ENCODE measurements around the gene SERPIND1. TPM values are rescaled to one million over a fixed set of nuclear protein-coding genes. Genes with fewer than 3 reads are reported as not detected.

The SERPIND1 gene
- total and polyA plus RNA-seq, 10 donors: 0.03 to 0.14 (median 0.09) TPM; not detected in 6

DNA sequence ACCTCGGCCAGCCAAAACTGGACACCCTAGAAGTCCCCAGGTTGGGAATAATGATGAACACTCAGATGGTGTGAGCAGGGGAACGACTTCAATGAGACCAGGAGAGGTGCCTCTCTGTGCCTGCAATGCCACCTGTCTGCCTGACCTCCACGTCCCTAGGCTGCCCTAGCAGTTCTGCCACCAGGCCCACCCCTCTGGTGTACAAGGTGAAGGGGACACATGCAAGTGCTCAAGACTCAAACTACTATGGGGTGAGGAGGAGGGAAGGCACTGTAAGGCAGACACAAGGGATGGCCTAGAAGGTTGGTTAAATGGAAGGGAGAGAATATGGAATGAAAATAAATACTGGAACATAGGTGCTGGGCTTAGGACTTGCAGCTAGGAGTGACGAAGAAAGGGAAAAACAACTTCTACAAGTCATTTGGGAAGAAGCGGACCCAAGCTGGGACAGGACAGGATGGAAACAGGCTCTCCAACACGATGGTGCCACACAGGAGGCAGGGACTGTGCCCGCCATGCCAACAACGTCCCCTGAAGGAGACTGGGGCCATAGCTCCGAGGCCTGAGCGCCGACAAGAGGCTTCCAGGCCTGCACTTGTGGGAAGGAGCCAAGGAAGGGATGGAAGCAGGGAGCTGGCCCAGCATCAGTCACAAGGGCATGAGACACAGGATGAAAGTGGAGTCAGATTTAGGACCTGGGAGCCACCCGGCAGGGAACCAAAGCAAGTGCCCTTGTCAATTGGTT, 18.5 kb downstream of the SERPIND1 start:
- no peak for TF ChIP-seq POLR2AphosphoS5 (IDR thresholded peaks at IDR 0.05)
- TF ChIP-seq POLR2A (IDR thresholded peaks at IDR 0.05): no peak
- whole genome bisulfite sequencing, 5 donors: 93 to 98% (median 96%) methylated on average over 12 of the region's 12 CpGs
- DNase-seq: no peak
- H3K4me1 ChIP-seq: no peaks in the 10 kb centered on the region
- intact Hi-C loops (cut with DNase I; ENCODE audit: low total_unique reads): no loop called here
- H3K27ac ChIP-seq: no peak overlapping the region
- peaks cover 0 to 99% (median 73%) of the 10 kb centered on the region in 6 donors for H3K36me3 ChIP-seq
- no peak overlapping the region for H3K4me3 ChIP-seq
- H3K27me3 ChIP-seq (replicated peaks in 1 of 7): no peaks in the 10 kb centered on the region
- no peaks in the 10 kb centered on the region for H3K9me3 ChIP-seq

- WGBS, 5 donors: 75 to 89% (median 85%) methylated on average over 3 of the region's 3 CpGs
- H3K27ac ChIP-seq: no peak overlapping the region
- DNase-seq: no peak
- no peaks in the 10 kb centered on the region for H3K4me1 ChIP-seq
- H3K9me3 ChIP-seq: no peaks in the 10 kb centered on the region
- TF ChIP-seq POLR2AphosphoS5 (IDR thresholded peaks at IDR 0.05) (no peak), CTCF (IDR thresholded peaks at IDR 0.05 in 8 of 11, conservative IDR thresholded peaks at IDR 0.05 in 3 of 11) (no peak), POLR2A (IDR thresholded peaks at IDR 0.05) (no peak)
- H3K4me3 ChIP-seq: no peak overlapping the region
- no peaks in the 10 kb centered on the region for H3K27me3 ChIP-seq (replicated peaks in 1 of 7)
- intact Hi-C loops (cut with DNase I; ENCODE audit: low total_unique reads): no loop called here
- H3K36me3 ChIP-seq: peaks cover 0 to 99% (median 73%) of the 10 kb centered on the region in 6 donors
Observed at GRCh38 chr22:20792966-20793728, 19.2 kb downstream of the SERPIND1 start.

DNA sequence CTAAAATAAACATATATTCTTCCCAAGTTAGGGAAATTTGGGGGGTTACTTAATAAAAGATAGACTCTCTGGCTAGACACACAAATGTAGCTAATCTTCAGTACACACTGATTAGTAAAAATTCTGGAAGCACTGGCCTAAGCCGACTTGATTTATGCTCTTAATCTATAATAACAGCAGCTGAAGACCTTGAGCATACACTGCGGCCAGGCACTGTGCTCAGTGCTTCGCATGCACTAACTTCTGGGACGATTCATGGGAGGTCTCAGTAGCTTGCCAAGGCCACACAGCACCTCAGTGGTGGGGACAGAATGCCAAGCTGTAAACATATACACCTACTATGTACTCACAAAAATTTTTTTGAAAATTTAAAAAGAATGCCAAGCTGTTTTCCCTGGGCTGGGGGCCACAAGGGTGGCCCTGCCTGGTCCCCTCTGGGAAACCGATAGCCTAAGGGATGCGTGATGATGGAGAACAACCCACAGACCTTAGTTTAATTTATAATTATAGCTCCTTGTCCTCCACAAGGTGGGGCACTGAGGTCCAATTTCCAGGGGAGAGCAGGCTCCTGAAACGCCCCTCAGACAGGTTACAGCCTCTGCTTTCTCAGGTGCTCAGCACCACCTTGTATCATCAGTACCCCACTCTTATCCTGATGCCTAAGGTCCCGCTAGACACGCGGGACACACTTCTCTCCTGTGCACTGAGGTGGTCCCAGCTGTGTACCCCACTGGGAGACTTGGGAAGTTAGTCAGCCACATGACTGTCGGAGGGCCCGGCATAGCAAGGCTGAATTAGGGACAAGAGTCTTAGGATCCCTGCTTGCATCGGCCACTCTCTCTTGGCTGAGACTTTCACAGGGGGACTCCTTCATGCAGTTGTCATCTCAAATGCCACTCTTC, 20.1 kb downstream of the SERPIND1 start:
- no peak overlapping the region for H3K27ac ChIP-seq
- WGBS, 5 donors: 81 to 91% (median 81%) methylated on average over 12 to 13 of the region's 13 CpGs
- no peaks in the 10 kb centered on the region for H3K4me1 ChIP-seq
- no peaks in the 10 kb centered on the region for H3K9me3 ChIP-seq
- no peaks in the 10 kb centered on the region for H3K27me3 ChIP-seq (replicated peaks in 1 of 7)
- TF ChIP-seq CTCF (IDR thresholded peaks at IDR 0.05 in 8 of 11, conservative IDR thresholded peaks at IDR 0.05 in 3 of 11) (no peak), POLR2A (IDR thresholded peaks at IDR 0.05) (no peak), POLR2AphosphoS5 (IDR thresholded peaks at IDR 0.05) (no peak)
- DNase-seq: no peak
- H3K36me3 ChIP-seq: peaks cover 4 to 99% (median 74%) of the 10 kb centered on the region in 6 donors
- intact Hi-C loops (cut with DNase I; ENCODE audit: low total_unique reads): no loop called here
- H3K4me3 ChIP-seq: no peak overlapping the region

- Histone ChIP-seq H3K4me1 (no peaks in the 10 kb centered on the region), H3K9me3 (no peaks in the 10 kb centered on the region), H3K36me3 (peaks cover 5 to 99% (median 76%) of the 10 kb centered on the region in 6 donors), H3K27me3 (replicated peaks in 1 of 7) (no peaks in the 10 kb centered on the region), H3K27ac (no peak overlapping the region), H3K4me3 (no peak overlapping the region)
- TF ChIP-seq POLR2A (IDR thresholded peaks at IDR 0.05) (no peak), CTCF (IDR thresholded peaks at IDR 0.05 in 8 of 11, conservative IDR thresholded peaks at IDR 0.05 in 3 of 11) (no peak), POLR2AphosphoS5 (IDR thresholded peaks at IDR 0.05) (no peak)
- no peak for DNase-seq
- WGBS, 5 donors: 80 to 90% (median 84%) methylated on average over 7 of the region's 7 CpGs
- intact Hi-C loops (cut with DNase I; ENCODE audit: low total_unique reads): no loop called here
Observed at GRCh38 chr22:20794650-20795413, 20.9 kb downstream of the SERPIND1 start.
